NCI-H187 treated with DMSO at 0.1 percent for 48 hours (cell line): ENCODE data around the gene DLST.

ENCODE experiments used
- DNase-seq: peaks from one replicate; lab custom pipeline; 2025; lab: John Stamatoyannopoulos, UW

The DLST gene

DNA sequence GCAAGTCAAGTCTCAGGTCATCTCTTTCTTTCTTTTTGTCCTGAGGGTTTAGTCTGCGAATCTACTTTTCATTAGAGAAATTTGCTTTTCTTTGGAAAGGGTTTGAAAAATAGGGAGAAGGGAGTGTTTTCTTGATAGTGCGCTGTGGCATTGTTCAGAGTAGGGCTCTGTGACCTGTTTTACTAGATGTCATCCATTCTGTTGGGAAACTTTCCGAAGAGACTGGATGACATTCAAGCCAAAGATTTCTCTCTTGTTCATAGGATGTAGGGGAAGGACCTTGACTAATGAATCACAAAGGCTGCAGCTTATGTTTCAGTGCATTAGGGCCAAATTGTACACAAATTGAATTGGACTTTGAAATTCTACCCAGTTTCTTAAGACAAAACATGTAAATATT is 14.7 kb downstream of the DLST start:
- no peak for DNase-seq

DNA sequence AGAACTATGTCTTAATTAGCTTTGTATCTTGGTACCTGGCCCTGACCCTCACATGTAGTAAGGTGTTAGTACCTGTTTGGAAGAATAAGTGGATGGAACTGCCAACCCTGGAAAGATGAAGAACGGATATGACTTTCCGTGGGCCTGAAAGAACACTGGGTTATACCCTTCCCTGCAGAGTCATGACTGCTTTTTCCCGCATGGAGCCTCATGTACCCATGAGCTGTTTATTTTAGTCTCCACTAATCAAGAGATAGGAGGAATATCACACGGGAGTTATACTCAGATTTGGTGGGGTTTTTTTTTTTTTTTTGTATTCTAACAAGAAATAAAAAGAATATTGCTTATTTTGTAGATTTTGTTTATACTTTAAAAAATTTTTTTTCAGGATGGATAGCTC is 15.9 kb downstream of the DLST start:
- DNase-seq = no peak

DNA sequence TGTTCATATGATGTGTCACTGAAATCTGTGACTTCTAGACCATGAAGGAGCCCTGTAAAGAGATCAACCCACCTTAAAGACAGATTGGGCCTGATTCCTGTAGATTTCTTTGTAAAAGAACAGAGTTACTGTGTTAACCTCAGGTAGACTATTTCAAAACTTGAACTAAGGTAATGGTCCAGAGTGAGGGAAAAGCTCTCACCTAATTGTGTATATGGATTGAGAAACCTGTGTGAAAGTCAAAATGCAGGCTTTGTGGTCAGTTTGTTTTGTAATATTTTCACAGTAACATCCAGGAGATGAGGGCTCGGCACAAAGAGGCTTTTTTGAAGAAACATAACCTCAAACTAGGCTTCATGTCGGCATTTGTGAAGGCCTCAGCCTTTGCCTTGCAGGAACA is 16.4 kb downstream of the DLST start:
- no peak for DNase-seq

DNA sequence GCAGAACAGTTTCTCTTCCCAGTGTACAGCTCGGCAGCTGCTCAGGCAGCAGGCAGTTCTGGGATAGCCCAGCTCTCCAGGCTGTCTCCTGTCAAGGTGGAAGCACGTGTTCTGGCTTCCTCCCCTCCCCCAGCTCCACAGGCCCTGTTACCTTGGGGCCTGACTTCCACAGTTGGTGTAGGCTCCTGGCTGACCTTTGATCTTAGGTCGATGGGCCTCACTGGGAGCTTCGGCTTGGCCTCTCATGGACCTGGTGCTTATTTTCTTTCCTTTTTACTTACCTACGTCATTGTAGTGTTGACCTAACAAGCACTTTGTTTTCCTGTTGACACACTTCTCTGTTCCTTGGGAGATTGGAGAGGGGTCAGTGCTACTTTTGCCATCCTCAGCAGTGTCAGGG is 17.0 kb downstream of the DLST start:
- no peak for DNase-seq

DNA sequence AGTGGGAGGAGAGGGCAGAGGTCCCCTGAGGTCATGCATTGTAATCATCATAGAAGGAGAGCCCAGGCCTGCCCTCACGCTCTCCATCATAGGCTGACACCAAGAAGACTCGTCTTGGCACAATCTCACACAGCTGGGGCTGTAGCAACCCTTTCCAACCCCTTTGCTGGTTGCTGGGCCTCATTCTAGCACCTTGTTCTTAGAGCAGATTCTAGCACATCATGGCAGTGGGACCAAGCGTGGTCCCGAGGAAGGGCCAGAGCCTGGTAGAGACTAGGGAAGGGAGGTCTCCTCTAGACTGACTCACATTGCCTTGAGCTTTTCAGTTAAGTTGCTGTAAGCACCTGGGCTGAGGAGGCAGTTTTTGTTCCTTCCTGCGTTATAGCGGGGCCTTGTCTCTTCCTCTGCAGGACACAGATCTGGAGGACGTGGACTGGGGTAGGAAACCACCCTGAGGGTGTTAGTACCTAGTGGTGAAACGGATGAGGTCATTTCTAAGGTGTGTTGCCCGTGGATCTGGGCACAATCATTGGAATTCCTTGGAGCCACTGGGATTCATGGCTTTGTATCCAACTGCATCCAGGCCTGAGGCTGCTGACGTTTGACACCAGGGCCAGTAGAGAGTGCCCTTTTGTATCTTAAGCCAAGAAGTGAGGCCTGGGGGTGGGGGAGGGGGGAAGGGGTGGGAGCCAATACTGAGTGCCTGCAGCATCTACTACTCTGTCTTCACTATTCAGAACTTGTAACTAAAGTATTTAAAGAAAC is 21.4 kb downstream of the DLST start:
- no peak for DNase-seq

DNA sequence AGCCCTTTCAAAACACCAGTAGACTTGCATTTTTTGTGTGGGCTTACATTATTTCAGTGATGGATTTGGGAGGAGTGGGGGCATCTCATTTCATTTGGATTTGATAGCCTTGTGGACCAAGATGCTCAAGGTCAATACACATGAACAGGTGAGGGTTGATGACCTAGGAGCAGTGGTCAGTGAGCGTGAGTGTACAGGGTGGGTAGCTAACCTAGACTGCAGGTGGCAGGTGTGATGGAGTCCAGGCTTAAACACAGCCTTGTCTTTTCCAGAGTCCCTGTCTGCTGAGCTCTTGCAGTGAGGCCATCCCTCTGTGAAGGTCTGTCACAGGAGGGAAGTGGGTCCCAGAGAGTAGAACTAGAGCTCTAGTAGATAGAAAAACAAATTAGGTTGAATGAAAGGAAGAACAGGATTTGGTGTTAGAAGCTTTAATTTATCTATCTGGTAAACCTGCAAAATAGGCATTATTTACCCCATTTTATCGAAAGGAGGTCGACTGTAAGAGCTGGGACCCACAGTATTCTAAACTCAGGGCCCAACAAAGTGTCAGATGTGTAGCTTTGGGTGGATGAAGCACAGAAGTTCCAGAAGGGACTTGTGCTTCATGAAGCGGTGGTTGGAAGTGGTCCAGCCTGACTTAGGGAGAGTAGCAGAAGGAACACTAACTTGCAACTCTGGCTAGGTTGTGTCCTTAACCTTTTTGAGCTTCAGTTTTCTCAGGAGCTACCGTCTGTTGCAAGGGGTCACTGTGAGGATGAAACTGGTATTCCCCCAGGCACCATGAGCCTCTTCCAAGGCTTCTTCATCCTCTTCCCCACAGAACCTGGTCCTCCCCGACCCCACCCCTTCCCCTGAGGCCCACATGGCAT is 23.2 kb downstream of the DLST start:
- no peak for DNase-seq

DNA sequence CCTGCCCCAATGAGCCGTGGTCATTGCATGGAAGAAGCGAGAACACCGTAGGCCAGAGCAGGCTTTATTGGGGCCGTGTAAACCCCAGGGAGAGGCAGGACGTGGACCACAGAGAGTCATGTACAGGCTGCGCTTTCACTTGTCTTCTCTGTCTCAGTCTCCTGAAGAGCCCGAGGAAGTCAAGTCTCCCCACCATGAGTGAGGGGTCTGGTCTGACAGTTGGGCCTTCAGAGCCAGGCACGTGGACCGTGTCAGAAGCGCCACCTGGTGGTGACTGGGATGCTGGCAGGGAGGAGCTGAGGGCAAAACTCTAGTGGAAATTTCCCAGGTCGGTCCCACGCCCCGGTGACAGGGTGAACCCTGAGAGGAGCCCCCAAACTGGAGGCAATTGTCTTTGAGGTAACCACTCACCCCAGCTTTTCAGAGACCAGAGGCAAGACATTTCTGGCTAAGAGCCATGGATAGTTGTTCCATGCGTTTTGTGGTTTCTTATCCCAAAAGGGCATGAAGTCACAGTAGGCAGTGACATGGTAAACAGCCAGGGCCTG is 24.0 kb downstream of the DLST start:
- no peak for DNase-seq

DNA sequence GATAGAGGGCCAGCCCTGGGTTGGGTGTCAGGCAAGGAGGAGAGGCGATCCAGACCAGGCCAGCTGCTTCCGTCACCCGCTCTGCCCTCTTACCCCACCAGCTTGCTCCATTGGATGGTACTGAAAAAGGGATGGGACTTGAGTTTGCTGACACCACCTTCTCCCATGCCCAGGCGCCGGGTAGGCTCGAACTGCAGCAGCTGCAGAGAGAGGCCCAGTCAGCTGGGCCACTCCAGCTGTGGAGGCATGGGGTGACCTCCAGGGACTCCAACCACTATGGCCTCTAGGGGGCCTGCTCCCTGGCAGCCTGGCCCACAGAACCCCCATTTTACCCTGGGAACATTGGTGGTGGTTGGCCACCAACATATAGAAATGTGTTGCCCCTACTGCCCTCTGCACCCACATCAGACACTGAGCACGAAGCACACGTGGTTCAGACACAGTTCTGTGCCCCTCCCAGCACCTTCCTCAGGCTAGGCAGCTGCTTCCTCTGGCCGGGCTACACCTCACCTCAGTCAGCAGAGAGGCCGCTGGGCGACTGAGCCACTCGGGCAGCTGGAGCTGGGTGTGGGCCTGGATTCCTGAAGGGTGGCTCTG is 25.3 kb downstream of the DLST start:
- DNase-seq = no peak

DNA sequence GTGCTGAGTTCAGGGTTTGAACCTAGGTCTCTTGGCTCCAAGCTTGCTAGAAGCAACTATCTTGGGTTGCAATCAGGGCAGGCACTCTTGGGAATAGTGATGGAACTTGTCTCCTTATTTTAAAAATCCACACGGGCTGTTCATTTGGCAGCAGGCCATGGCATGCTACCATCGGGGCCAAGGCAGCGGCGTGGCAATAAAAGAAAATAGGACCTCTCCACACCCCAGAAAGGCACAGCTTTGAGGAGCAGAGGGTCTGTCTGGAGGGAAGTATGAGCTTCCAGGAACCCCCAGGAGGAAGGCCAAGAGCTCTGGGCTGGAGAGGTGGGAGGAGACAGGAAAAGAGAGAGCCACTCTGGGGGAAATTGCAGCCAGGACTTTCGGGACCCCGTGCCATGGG is 26.0 kb downstream of the DLST start:
- no peak for DNase-seq

DNA sequence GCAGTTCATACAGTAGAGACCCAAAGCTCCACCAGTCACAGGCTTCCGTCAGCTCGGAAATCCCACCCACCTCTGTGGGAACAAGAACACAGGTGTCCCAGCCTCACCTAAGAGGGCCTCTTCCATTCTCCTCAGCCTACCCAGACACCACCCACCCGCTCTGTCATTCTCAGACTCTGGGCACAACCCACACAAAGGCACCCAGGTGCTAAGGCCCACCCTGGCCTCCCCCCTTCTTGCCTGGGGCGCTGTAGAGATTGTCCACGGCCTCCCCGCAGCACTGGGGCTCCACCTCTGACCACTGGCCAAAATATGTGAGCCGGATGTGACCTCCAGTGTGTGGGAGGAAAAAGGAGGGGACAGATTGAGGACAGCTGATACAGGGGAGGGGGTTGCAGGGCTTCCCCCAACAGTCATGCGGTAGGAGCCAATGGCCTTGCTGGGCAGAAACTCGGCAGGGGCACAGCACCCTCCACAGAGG is 27.2 kb downstream of the DLST start:
- DNase-seq = no peak

DNA sequence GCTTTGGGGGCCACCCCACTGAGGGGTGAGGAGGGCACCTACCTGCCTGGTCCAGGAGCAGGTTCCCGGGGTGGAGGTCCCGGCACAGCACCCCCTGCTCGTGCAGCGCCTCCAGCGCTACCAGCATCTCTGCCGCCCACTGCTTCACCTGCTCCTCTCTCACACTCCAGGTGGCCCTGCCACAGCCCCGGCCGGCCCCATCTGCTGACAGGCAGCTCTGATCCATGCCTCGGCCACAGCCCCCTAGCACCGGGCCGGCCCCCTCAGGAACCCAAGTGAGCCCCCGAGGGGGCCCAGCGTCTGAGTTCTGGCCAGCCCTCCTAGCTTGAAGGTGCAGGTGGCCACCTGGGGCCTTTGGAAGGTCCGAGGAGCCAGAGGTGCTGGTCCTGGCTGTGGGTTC is 27.8 kb downstream of the DLST start:
- DNase-seq = no peak

DNA sequence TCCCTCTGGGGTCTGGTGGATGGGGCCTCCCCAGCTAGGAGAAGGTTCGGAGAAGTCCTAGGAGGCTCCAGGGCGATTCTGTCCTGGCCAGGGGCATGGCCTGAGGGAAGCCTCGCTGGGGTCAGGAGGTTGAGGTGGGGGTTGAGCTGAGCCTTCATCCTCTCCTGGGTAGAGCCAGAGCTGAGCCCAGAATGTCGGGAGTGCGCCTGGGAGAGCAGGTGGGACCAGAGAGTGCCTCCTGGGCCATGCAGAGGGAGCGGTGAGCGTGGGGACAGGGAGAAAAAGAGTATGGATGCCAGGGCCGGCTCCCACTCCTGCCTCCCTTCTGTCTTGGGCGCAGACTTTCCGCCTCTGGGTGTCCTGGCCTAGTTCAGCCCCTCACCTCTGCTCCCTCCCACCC is 28.2 kb downstream of the DLST start:
- DNase-seq = no peak

DNA sequence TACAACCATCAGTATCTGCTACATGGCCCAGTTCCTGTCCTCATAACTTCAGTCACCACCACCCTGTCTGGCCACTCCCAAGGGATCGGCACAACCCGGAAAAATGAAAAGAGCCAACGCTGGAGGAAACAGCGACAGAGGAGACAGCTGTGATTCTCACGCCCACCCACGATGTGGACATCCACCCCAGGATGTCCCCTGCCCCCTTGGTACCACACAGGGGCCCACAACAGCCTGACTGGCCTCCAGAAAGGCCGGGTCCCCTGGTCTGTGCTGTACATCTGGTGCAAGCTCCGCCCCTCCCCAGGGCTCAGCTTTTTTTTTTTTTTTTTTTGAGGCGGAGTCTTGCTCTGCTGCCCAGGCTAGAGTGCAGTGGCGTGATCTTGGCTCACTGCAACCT is 28.8 kb downstream of the DLST start:
- no peak for DNase-seq

DNA sequence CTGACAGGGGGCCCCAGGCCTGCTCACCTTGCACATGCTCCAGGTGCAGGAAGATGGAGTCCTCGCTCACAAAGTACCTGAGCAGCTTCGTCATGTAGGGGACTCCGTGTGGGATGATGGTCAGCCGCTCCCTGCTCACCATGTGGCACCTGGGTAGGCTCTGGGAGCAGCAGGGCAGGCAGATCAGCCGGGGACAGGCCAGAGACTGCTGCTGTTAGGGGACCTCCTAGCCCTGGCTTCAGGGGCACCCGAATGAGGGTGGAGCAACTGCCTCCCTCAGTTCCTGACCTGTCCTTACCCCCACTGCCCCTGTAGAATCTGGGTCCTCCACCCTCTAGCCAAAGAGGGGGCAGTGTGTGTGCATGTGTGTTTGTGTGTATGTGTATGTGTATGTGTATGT is 29.5 kb downstream of the DLST start:
- no peak for DNase-seq

DNA sequence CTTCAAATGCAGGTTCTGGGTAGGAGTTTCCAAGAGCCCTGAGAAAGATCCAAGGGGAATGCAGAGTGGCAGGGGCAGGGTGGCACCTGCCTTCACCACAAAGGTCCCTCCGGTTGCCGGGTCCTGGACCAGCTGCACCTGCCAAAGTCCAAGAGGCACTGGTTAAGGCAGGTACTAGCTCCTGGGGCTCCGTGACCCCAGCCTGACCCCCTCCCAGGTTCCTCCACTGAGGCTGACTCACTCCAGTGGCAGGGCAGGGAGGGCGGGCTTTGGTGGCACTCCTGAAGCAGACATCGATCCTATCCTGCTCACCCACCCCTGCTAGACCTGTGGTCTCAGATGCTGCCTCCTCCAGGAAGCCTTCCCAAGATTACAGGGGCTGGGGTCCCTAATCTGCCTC is 30.0 kb downstream of the DLST start:
- no peak for DNase-seq

DNA sequence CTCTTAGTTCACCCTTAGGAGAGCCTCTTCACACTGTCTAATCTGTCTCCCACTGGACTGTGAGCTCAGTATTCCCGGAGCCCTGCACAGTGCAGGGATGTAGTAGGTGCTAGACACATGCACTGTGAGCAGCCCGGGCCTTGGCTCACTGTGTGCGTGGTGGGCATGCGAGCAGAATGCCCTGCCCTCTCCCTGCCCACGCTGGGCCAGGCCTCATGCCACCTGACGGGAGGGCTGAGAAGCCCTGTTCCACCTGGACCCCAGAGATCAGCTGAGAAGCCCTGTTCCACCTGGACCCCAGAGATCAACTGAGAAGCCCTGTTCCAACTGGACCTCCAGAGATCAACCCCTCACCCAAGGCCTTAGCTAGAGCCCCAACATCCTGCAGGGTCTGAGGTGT is 30.4 kb downstream of the DLST start:
- no peak for DNase-seq

DNA sequence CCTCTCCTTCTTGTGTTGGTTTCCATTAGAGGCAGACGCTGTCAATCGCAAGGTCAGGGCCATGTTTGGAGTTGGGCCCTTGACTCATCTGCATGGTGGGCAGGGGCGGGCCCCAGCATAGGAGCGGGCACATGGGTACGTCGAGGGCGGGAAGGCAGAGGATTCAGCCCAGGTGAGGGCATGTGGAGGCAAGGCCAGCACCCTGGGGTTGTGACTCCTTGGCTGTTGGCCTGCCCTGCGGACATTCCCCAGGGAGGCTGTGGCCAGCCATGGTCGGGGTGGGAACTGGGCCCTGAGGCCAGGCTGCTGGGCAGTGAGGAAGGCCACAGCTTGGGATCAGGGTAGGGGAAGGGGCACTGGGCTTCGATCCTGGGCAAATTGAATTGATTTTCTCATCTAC is 31.1 kb downstream of the DLST start:
- no peak for DNase-seq

DNA sequence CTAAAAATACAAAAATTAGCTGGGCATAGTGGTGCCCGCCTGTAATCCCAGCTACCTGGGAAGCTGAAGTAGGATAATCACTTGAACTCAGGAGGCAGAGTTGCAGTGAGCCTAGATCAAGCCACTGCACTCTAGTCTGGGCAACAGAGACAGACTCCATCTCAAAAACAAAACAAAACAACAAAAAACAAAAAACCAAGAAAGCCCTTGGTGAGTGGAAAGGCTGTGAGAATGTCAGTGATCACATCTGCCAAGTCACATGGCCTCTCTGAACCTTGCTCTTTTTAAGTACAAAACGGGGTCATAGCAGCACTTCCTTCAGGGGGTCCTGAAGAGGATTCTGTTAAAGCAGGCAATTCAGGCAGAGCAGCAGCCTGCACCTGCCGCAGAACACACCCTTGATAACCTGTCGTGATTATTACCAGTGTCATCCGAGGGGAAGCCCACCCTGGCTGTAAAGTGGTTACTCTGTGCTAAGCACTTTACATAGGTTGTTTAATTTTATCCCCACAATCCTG is 31.7 kb downstream of the DLST start:
- no peak for DNase-seq

DNA sequence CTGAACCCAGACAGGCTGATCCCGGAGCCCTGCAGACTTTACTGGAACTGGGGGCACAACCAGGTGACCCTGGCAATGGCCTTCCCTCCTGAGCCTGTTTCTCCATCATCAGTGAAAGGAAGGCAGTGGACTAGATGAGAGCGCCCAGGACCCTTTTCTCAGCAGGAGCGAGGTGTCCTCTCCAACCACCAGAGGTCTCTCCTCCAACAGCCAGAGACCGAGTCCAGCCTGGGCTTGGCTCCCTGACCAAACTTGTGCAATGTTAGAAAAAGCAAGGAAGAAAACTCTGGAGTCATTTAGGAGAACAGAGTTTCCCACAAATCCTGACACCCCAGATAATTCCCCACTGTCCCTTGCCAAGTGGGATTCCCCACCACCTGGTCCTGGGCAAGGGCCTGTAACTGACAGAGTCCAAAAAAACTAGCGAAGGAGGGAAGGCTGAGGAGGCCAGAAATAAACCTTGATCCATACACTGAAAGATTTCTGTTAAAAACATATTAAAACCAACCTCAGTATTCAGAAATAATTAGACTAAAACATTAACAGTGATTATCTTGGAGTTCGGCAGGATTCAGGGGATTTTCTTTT is 32.4 kb downstream of the DLST start:
- no peak for DNase-seq

DNA sequence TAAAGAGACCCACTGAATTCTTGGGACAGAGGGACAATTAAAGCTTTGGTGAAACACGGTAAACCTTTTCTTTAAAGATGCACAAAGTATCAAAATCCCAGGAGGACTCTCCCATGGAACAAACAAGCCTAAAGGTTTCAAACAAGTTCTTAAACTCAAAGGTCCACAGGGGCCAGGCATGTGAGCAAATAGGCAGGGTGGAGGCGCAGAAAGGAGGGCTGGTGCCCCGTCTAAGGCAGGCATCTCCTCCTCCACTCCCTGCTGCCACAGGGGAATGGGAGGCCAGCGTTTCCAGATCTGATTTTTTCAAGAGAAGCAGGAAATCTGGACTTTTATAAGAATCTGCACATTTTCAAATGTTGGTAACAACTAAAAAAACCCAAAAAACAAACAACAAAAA is 33.7 kb downstream of the DLST start:
- no peak for DNase-seq

DNA sequence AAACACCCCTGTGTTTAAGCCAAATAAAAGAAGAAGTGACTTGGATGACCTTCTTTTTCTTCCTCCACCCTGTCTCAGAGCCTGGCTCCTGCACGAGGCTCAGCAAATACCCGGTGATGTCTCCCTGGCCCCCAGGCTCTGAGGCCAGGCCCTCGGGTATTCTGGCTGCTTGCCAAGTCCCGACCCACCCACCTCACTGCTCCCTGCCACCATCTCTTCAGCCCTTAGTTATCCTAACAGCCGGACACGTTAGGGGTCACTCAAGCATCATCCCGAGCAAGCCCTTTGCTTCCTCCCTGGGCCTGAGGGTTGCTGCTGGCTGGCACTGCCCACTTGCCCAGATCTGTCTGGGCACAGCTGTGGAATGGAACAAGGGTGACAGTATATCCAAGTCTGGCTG is 34.1 kb downstream of the DLST start:
- DNase-seq = no peak

DNA sequence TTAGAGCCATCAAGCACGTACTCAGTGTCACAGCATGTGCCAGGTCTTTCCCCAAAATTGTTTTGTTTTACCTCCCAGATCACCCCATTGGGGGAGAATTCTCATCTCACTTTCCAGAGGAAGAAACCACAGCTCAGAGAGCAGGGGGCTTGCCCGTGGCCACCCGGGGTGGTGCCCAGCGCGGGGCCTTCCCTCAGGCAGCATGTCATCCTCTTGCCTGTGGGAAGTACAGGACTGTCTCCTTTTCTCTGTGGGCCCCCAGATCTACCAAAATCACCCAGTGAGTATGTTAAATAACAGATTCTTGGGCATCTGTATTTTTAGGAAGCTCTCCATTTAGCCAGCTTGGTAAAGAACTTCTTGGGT is 35.4 kb downstream of the DLST start:
- no peak for DNase-seq
